Measurements from ENCODE around the gene CDC25C. TPM values are rescaled to one million over a fixed set of nuclear protein-coding genes. Genes with fewer than 3 reads are reported as not detected.

Gene CDC25C
- total RNA-seq, 1 donor, result 8.9 TPM

GRCh38 chr5:138240650-138241385 lies 90.8 kb downstream of the CDC25C start:
- no peak for TF ChIP-seq CTCF (IDR thresholded peaks at IDR 0.05; ENCODE audit: insufficient read depth, low read length)
- no peak for DNase-seq (ENCODE audit: low read depth)
- no peak overlapping the region for H3K4me3 ChIP-seq (ENCODE audit: low read depth, low read length)

GRCh38 chr5:138238034-138238433 lies 93.6 kb downstream of the CDC25C start:
- no peak for DNase-seq (ENCODE audit: low read depth)

More at GRCh38 chr5:138238034-138238433, 93.6 kb downstream of the CDC25C start:
- no peak for TF ChIP-seq CTCF (IDR thresholded peaks at IDR 0.05; ENCODE audit: insufficient read depth, low read length)
- H3K4me3 ChIP-seq (ENCODE audit: low read depth, low read length), result no peak overlapping the region

Other genes starting within 250 kb of the CDC25C start
- not detected in 2 replicates for gene WNT8A, start 247.8 kb downstream of the CDC25C start, total RNA-seq (ENCODE audit: low replicate concordance)
- 6.0 and 11.6 TPM in 2 replicates for gene NME5, start 192.4 kb downstream of the CDC25C start, total RNA-seq (ENCODE audit: low replicate concordance)
- 61.2 and 314 TPM in 2 replicates for gene BRD8, start 153.2 kb downstream of the CDC25C start, total RNA-seq (ENCODE audit: low replicate concordance)
- 1.3 and 24.7 TPM in 2 replicates for gene KIF20A, start 152.7 kb downstream of the CDC25C start, total RNA-seq (ENCODE audit: low replicate concordance)
- gene CDC23, start 118.5 kb downstream of the CDC25C start, total RNA-seq (ENCODE audit: low replicate concordance), result 16.4 and 31.4 TPM in 2 replicates
- gene GFRA3, start 57.2 kb downstream of the CDC25C start, total RNA-seq (ENCODE audit: low replicate concordance), result not detected in 2 replicates
- gene FAM53C, start 6.5 kb upstream of the CDC25C start, total RNA-seq (ENCODE audit: low replicate concordance), result 16.4 and 25.6 TPM in 2 replicates
- gene KDM3B, start 20.9 kb upstream of the CDC25C start, total RNA-seq (ENCODE audit: low replicate concordance), result 47.1 and 89.5 TPM in 2 replicates
- 1.1 and 6.1 TPM in 2 replicates for gene REEP2, start 107.3 kb upstream of the CDC25C start, total RNA-seq (ENCODE audit: low replicate concordance)
- gene EGR1, start 133.7 kb upstream of the CDC25C start, total RNA-seq (ENCODE audit: low replicate concordance), result 1.6 and 6.3 TPM in 2 replicates
- gene ETF1, start 211.4 kb upstream of the CDC25C start, total RNA-seq (ENCODE audit: low replicate concordance), result 72.0 and 112 TPM in 2 replicates
- gene HSPA9, start 243.6 kb upstream of the CDC25C start, total RNA-seq (ENCODE audit: low replicate concordance), result 394 and 568 TPM in 2 replicates

Measured in fibroblast of the aortic adventitia (primary cell).